Gastrocnemius medialis (tissue), 4 donors: Measurements from ENCODE around the gene RNF181. TPM values are rescaled to one million over a fixed set of nuclear protein-coding genes. Genes with fewer than 3 reads are reported as not detected.

Source experiments
- ATAC-seq, 2 donors: fragments of 150-250 bp; one replicate each; pipeline ENCODE4 v1.9.1; 2016
- DNase-seq, 2 donors: peaks; one replicate each; pipeline ENCODE4 v3.0.0-alpha.2; 2019
- H3K27ac ChIP-seq, 4 donors: fragments of 200-600 bp; sonication (generic); 1 replicate in 1 of 4; 2 replicates in 3 of 4; pipeline ENCODE4 v1.5.1; 2016 to 2018; ENCODE audit warnings: mild to moderate bottlenecking in 2 of 4, moderate library complexity in 1 of 4
- H3K27me3 ChIP-seq, 3 donors: fragments of 200-600 bp; sonication (generic) in 2 of 3; 1 replicate in 1 of 3; 2 replicates in 2 of 3; pipeline versions ENCODE4 v1.5.1 to v1.6.0; 2016 to 2019; ENCODE audit warnings: mild to moderate bottlenecking in 1 of 3, moderate library complexity in 1 of 3
- H3K36me3 ChIP-seq, 2 donors: fragments of 200-600 bp; sonication (generic) in 1 of 2; one replicate each; pipeline ENCODE4 v1.5.1; 2017 to 2018
- H3K4me1 ChIP-seq, 2 donors: fragments of 200-600 bp; sonication (generic) in 1 of 2; one replicate each; pipeline ENCODE4 v1.5.1; 2016 to 2017; ENCODE audit warnings: mild to moderate bottlenecking in 2 of 2
- H3K4me3 ChIP-seq, 4 donors: fragments of 200-600 bp; sonication (generic) in 3 of 4; 1 replicate in 1 of 4; 2 replicates in 3 of 4; pipeline ENCODE4 v1.5.1; 2016 to 2019; ENCODE audit warnings: mild to moderate bottlenecking in 2 of 4
- H3K9me3 ChIP-seq, 3 donors: fragments of 200-600 bp; sonication (generic) in 2 of 3; 1 replicate in 1 of 3; 2 replicates in 2 of 3; pipeline ENCODE4 v1.5.1; 2016 to 2019
- CTCF ChIP-seq, 5 experiments: fragments of 450-650 bp in 3 of 5; fragments of 200-600 bp in 2 of 5; sonication (generic) in 2 of 5; IDR thresholded peaks in 4 of 5; conservative IDR thresholded peaks in 1 of 5; 1 replicate in 4 of 5; 2 replicates in 1 of 5; pipeline ENCODE4 v1.5.1; 2016 to 2019; ENCODE audit warnings: antibody characterized with exemption in 5 of 5, mild to moderate bottlenecking in 3 of 5, moderate library complexity in 3 of 5
- POLR2A ChIP-seq, 2 donors: fragments of 450-650 bp; IDR thresholded peaks; one replicate each; pipeline ENCODE4 v1.6.1; 2017; ENCODE audit warnings: antibody characterized with exemption in 2 of 2, mild to moderate bottlenecking in 2 of 2, moderate library complexity in 2 of 2
- in situ Hi-C, 4 donors: fragments of 200-750 bp; cut with MboI; loops; one replicate each; pipeline versions ENCODE4 v1.15.0 to v1.8.0; 2017; ENCODE audit warnings: low sequenced_read_pairs in 4 of 4
- intact Hi-C: fragments of 100-400 bp; cut with DNase I; formaldehyde crosslinking; loops from one replicate; pipeline ENCODE4 v1.15.1; 2023; ENCODE audit warnings: low total_unique reads
- total RNA-seq, 4 donors: library from RNA; depleted of rRNA; stranded (reverse); fragments of >200 nt; gene quantifications; one replicate each; pipeline versions ENCODE4 v1.1.0 to v1.2.3, GENCODE V29; 2016

The RNF181 gene
- total RNA-seq, 4 donors from 2014 or later, result 207 to 235 (median 215) TPM

- Histone ChIP-seq H3K9me3 (no peaks in the 10 kb centered on the region), H3K27me3 (no peaks in the 10 kb centered on the region), H3K36me3 (peaks cover 0 to 46% of the 10 kb centered on the region in 2 donors), H3K4me3 (peak overlapping the region; percentile 55 to 98 (median 78)), H3K4me1 (peaks cover 48 to 55% of the 10 kb centered on the region in 2 donors), H3K27ac (peak overlapping the region; percentile 87 to 99 (median 94))
- TF ChIP-seq CTCF (IDR thresholded peaks at IDR 0.05 in 4 of 5, conservative IDR thresholded peaks at IDR 0.05 in 1 of 5) (no peak), POLR2A (IDR thresholded peaks at IDR 0.05) (no peak)
- no peak for DNase-seq
- peak in 1 of 2 donors; percentile 13 for ATAC-seq
- intact Hi-C loops, result no loop called here
- in situ Hi-C loops, result no loop called here
These were observed 435 bp downstream of the RNF181 start for GRCh38 chr2:85596026-85596333.

DNA sequence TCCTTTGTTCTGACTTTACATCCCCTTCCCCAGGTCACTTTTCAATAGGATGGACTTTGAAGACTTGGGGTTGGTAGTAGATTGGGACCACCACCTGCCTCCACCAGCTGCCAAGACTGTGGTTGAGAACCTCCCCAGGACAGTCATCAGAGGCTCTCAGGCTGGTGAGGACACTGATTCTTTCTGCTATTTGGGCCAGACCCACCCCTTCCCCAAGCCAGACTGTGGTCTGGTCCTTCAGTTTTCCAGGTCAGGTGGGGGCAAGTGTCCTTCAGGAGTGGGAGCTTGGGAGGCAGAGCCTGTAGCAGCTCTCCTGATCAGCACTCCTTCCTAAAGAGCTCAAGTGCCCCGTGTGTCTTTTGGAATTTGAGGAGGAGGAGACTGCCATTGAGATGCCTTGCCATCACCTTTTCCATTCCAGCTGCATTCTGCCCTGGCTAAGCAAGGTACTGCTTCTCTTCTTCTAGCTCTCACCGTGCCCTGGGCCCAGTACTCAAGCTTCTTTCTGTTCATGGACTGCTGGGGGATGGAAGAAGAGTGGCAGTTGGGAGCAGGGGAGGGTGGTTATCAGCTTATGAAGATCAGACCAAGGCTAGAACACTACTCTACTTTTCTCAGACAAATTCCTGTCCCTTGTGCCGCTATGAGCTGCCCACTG, 1.1 kb downstream of the RNF181 start:
- peak overlapping the region; percentile 87 to 99 (median 94) for H3K27ac ChIP-seq
- peaks cover 48 to 55% of the 10 kb centered on the region in 2 donors for H3K4me1 ChIP-seq
- ATAC-seq (no peak), DNase-seq (no peak)
- TF ChIP-seq POLR2A (IDR thresholded peaks at IDR 0.05), result no peak
- no peak for TF ChIP-seq CTCF (IDR thresholded peaks at IDR 0.05 in 4 of 5, conservative IDR thresholded peaks at IDR 0.05 in 1 of 5)
- intact Hi-C loops, result no loop called here
- H3K9me3 ChIP-seq, result no peaks in the 10 kb centered on the region
- H3K27me3 ChIP-seq, result no peaks in the 10 kb centered on the region
- H3K4me3 ChIP-seq, result peak overlapping the region; percentile 55 to 98 (median 78)
- H3K36me3 ChIP-seq, result peaks cover 0 to 48% of the 10 kb centered on the region in 2 donors
- in situ Hi-C loops, result no loop called here

DNA sequence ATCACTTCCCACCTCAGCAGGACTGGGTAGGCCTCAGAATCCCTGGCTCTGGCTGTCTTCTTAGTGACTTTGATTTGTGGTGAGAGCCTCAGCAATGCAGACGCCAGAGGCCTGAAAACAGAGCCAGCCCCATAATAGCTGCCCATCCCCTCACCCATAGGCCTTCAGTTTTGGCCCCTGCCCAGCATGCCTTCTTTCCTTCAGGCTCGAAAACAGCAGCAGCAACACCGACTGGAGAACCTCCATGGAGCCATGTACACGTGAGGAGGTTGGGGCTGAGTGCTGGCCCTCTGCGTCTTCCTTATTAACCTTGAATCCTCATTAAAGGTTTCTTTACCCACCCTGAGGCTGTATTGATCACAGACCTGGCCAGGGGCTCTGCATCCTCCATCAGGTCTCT, 1.7 kb downstream of the RNF181 start:
- no peak for ATAC-seq
- Histone ChIP-seq H3K9me3 (no peaks in the 10 kb centered on the region), H3K4me1 (peaks cover 43 to 51% of the 10 kb centered on the region in 2 donors), H3K36me3 (peaks cover 0 to 48% of the 10 kb centered on the region in 2 donors), H3K4me3 (no peak overlapping the region), H3K27me3 (no peaks in the 10 kb centered on the region), H3K27ac (peak overlapping the region in 3 of 4 donors; percentile 87 to 99 (median 94))
- no peak for DNase-seq
- TF ChIP-seq CTCF (IDR thresholded peaks at IDR 0.05 in 4 of 5, conservative IDR thresholded peaks at IDR 0.05 in 1 of 5), result no peak
- no peak for TF ChIP-seq POLR2A (IDR thresholded peaks at IDR 0.05)
- in situ Hi-C loops (no loop called here), intact Hi-C loops (no loop called here)

- intact Hi-C loops (no loop called here), in situ Hi-C loops (no loop called here)
- TF ChIP-seq CTCF (IDR thresholded peaks at IDR 0.05 in 4 of 5, conservative IDR thresholded peaks at IDR 0.05 in 1 of 5), result no peak
- no peak for TF ChIP-seq POLR2A (IDR thresholded peaks at IDR 0.05)
- peak overlapping the region in 2 of 4 donors; percentile 23 to 32 for H3K27ac ChIP-seq
- H3K27me3 ChIP-seq, result no peaks in the 10 kb centered on the region
- H3K9me3 ChIP-seq, result no peaks in the 10 kb centered on the region
- H3K36me3 ChIP-seq, result peaks cover 0 to 41% of the 10 kb centered on the region in 2 donors
- ATAC-seq (no peak), DNase-seq (no peak)
- H3K4me3 ChIP-seq, result no peak overlapping the region
- peaks cover 42 to 51% of the 10 kb centered on the region in 2 donors for H3K4me1 ChIP-seq
These were observed 3.2 kb downstream of the RNF181 start for GRCh38 chr2:85598594-85599340.
